ENCODE data around the gene GRK6. TPM values are rescaled to one million over a fixed set of nuclear protein-coding genes. Genes with fewer than 3 reads are reported as not detected.

Gene GRK6
- total RNA-seq, 2 experiments from 2014 or later, result 186 to 192 TPM

DNA sequence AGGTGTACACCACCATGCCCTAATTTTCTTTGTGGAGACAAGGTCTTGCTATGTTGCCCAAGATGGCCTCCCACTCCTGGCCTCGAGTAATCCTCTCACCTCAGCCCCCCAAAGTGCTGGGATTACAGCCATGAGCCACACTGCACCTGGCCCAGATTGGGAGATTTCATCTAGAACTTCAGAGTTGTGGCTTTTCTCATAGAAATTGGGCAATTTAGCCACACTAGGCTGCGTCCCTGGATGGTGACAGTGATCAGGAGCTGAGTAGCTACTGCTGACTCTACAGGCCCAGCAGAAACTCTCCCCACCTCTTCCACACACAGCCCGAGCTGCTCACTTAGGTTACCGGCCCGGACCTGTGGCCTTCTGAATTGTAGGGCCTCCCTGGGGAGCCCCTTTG lies 33.7 kb upstream of the GRK6 start:
- H3K36me3 Mint-ChIP-seq (ENCODE audit: low read depth), result no peaks in the 10 kb centered on the region
- no peak overlapping the region for H3K4me3 ChIP-seq (ENCODE audit: low read length)
- no peak for TF ChIP-seq CTCF (IDR thresholded peaks at IDR 0.05)
- peaks cover 35% of the 10 kb centered on the region for H3K4me1 Mint-ChIP-seq (ENCODE audit: low read depth)
- no peaks in the 10 kb centered on the region for H3K36me3 ChIP-seq (ENCODE audit: insufficient read depth, low read length)
- ChIA-PET CTCF (interaction anchor here (6.0 to 6.1 kb wide), 2 partner anchors 11 to 62 kb away, joined by 115 to 136 read pairs; no protein-coding TSS in a partner anchor), POLR2A (no interaction called here)
- no peak for ATAC-seq (ENCODE audit: poor library complexity)
- H3K27me3 ChIP-seq (ENCODE audit: control insufficient read depth in 1 of 2, insufficient read depth in 2 of 2, low read length in 2 of 2), result no peaks in the 10 kb centered on the region
- intact Hi-C loops (cut with DNase I, micrococcal nuclease), result loop anchor here in 1 of 2 experiments (10.0 kb wide), 1 partner anchor 672 kb away; no protein-coding TSS in a partner anchor
- H3K27ac ChIP-seq (ENCODE audit: low read depth in 1 of 2, low read length in 2 of 2), result no peak overlapping the region
- no peak for DNase-seq
- peaks cover 39% of the 10 kb centered on the region for H3K4me1 ChIP-seq (ENCODE audit: insufficient read depth, low read length)
- no peaks in the 10 kb centered on the region for H3K27me3 Mint-ChIP-seq
- no peak overlapping the region for H3K4me3 Mint-ChIP-seq
- H3K9me3 ChIP-seq (ENCODE audit: control insufficient read depth in 1 of 2, insufficient read depth in 1 of 2, low read length in 2 of 2), result no peaks in the 10 kb centered on the region
- no peaks in the 10 kb centered on the region for H3K9me3 Mint-ChIP-seq
- no peak overlapping the region for H3K27ac Mint-ChIP-seq

GRCh38 chr5:177393206-177393765 lies 33.2 kb upstream of the GRK6 start:
- no peak for ATAC-seq (ENCODE audit: poor library complexity)
- Mint-ChIP-seq H3K4me3 (no peak overlapping the region), H3K4me1 (ENCODE audit: low read depth) (peaks cover 32% of the 10 kb centered on the region), H3K9me3 (no peaks in the 10 kb centered on the region), H3K27me3 (no peaks in the 10 kb centered on the region), H3K27ac (no peak overlapping the region), H3K36me3 (ENCODE audit: low read depth) (no peaks in the 10 kb centered on the region)
- H3K9me3 ChIP-seq (ENCODE audit: control insufficient read depth in 1 of 2, insufficient read depth in 1 of 2, low read length in 2 of 2), result no peaks in the 10 kb centered on the region
- no peak overlapping the region for H3K27ac ChIP-seq (ENCODE audit: low read depth in 1 of 2, low read length in 2 of 2)
- peaks cover 33% of the 10 kb centered on the region for H3K4me1 ChIP-seq (ENCODE audit: insufficient read depth, low read length)
- H3K27me3 ChIP-seq (ENCODE audit: control insufficient read depth in 1 of 2, insufficient read depth in 2 of 2, low read length in 2 of 2), result no peaks in the 10 kb centered on the region
- DNase-seq, result peak in 1 of 14 experiments; percentile 20
- POLR2A ChIA-PET, result no interaction called here
- CTCF ChIA-PET, result interaction anchor here (6.0 to 6.1 kb wide), 2 partner anchors 10 to 62 kb away, joined by 115 to 136 read pairs; no protein-coding TSS in a partner anchor
- no peak for TF ChIP-seq CTCF (IDR thresholded peaks at IDR 0.05)
- intact Hi-C loops (cut with DNase I, micrococcal nuclease), result loop anchor here in 1 of 2 experiments (10.0 kb wide), 1 partner anchor 672 kb away; no protein-coding TSS in a partner anchor
- H3K36me3 ChIP-seq (ENCODE audit: insufficient read depth, low read length), result no peaks in the 10 kb centered on the region
- H3K4me3 ChIP-seq (ENCODE audit: low read length), result no peak overlapping the region

DNA sequence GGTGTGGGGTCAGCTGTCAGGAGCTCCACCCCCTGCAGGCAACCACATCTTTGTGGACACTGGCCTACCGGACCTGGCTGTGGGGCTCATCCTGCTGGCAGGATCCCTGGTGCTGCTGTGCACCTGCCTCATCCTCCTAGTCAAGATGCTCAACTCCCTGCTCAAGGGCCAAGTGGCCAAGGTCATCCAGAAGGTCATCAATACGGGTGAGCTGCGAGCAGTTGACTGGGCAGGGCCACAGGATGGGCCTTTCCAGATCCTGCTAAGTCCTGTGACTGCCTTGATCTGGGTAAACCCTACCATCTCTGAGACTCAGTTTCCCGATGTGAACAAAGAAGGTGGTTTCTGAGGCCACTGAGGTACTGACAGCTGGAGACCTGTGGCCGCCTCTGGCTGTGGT lies 32.5 kb upstream of the GRK6 start:
- intact Hi-C loops (cut with DNase I, micrococcal nuclease), result loop anchor here in 1 of 2 experiments (10.0 kb wide), 1 partner anchor 671 kb away; no protein-coding TSS in a partner anchor
- no peak overlapping the region for H3K4me3 ChIP-seq (ENCODE audit: low read length)
- H3K27me3 Mint-ChIP-seq, result no peaks in the 10 kb centered on the region
- H3K4me1 ChIP-seq (ENCODE audit: insufficient read depth, low read length), result peaks cover 26% of the 10 kb centered on the region
- ChIA-PET POLR2A (no interaction called here), CTCF (interaction anchor here (1.7 to 6.0 kb wide), 3 partner anchors 9 to 61 kb away, joined by 10 to 115 read pairs (median 11); no protein-coding TSS in a partner anchor)
- H3K27ac Mint-ChIP-seq, result no peak overlapping the region
- no peak overlapping the region for H3K27ac ChIP-seq (ENCODE audit: low read depth in 1 of 2, low read length in 2 of 2)
- DNase-seq (no peak), ATAC-seq (ENCODE audit: poor library complexity) (no peak)
- peaks cover 25% of the 10 kb centered on the region for H3K4me1 Mint-ChIP-seq (ENCODE audit: low read depth)
- H3K4me3 Mint-ChIP-seq, result no peak overlapping the region
- TF ChIP-seq CTCF (IDR thresholded peaks at IDR 0.05), result no peak
- no peaks in the 10 kb centered on the region for H3K36me3 Mint-ChIP-seq (ENCODE audit: low read depth)
- H3K9me3 Mint-ChIP-seq, result no peaks in the 10 kb centered on the region
- H3K9me3 ChIP-seq (ENCODE audit: control insufficient read depth in 1 of 2, insufficient read depth in 1 of 2, low read length in 2 of 2), result no peaks in the 10 kb centered on the region
- H3K36me3 ChIP-seq (ENCODE audit: insufficient read depth, low read length), result no peaks in the 10 kb centered on the region
- H3K27me3 ChIP-seq (ENCODE audit: control insufficient read depth in 1 of 2, insufficient read depth in 2 of 2, low read length in 2 of 2), result no peaks in the 10 kb centered on the region

All from CD4-positive, alpha-beta T cell (primary cell).